GM10847 (cell line): Measurements from ENCODE around the gene LHX3.

ENCODE experiments used
- POLR2A ChIP-seq: IDR thresholded peaks from 2 replicates; pipeline ENCODE4 v1.6.1; 2011; ENCODE audit not compliant: insufficient read length; ENCODE audit errors: extremely low read depth

Gene LHX3

DNA sequence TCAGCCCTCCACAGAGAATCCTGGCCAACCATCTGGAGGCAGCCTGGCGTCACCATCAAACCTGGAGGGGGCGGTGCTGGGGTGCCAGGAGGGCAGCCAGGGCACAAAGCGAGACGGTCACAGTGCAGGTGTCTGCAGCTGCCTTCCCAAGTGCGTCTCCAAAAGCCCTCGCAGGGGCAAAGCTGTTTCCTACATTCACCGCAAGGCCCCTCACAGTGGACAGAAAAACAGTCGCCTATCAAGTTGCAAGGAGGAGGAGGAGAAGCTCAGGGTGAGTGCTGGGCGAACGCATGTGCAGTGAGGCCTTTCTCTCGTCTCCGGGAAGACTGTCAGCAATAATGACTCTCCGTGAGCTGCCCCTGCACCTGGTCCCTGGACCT lies 18.0 kb upstream of the LHX3 start:
- no peak for TF ChIP-seq POLR2A

DNA sequence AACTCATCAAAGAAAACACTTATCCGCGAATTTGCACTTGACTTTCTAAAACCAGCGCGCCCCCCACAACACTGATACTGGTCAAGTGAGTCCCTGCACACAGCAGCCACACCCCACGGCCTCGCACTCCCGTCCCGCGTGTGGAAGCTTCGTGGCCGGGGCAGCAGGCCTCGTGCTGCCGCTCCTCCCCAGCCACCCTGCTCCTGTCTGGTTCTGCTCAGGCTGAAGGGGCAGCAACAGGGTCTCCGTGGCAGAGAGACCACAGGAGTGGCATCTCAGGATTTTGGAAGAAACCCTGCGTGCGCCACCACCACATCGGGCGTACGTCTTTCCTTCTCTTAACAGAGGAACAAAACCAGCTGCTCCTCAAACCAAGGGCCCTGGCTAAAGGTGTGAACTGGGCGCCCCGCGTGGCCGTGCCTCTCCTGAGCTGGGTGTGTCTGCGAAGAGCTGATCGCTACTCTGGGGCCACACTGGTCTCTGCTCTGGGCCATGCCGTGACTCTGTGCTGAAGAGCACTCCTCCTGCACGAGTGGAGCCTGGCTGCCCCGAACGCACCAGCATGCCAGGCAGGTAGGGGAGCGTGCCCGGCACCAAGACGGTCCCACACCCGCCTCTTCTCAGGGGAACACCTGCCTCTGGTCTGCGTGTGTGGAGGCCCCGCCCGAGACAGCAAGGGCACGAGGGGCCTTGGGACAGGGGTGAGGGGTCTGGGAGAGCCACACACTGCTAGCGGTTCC lies 17.4 kb upstream of the LHX3 start:
- TF ChIP-seq POLR2A: no peak

DNA sequence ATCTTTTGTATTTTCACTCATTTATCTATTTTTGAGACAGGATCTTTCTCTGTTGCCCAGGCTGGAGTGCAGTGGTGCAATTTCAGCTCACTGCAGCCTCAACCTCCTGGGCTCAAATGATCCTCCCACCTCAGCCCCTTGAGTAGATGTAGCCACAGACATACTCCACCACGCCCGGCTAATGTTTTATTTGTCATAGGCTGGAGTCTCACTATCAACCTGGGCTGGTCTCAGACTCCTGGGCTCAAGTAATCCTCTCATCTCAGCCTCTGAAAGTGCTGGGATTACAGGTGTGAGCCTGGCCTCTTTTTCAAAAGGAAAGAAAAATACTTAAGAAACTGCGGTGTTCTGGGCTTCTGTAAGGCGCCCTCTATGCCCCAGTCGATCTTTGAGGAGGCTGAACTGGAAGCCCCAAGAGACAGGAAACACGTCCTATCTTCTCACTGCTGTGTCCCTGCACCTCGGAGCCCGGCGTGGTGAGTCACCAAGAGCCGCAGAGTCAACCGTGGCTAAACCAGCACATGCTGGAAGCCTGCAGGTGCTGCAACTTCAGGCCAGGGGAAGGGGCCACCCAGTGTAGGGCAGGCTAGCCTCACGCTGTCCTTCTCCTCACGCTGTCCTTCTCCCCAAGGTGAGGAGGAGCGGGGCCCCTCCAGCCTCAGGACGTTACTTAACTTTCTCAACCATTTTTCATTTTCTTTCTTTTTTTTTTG lies 15.2 kb upstream of the LHX3 start:
- no peak for TF ChIP-seq POLR2A

DNA sequence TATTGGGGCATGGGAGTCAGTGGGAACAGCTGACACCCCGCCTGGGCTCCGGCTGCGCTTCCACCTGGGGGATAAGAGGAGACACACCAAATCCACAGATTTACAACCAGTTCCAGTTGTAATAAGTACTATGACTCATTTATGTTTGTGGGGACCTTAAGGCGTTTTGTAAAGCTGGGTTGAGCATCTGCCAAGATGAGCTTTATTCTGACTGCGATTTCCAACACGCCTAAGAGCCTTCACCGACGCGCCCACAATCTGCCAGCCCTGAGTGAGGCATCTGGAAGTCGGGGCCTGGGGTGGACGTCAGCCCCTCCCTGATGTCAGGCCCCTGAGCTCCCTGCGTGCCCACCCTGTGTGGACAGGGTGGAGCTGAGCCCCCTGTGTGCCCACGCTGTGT lies 14.3 kb upstream of the LHX3 start:
- TF ChIP-seq POLR2A: no peak

DNA sequence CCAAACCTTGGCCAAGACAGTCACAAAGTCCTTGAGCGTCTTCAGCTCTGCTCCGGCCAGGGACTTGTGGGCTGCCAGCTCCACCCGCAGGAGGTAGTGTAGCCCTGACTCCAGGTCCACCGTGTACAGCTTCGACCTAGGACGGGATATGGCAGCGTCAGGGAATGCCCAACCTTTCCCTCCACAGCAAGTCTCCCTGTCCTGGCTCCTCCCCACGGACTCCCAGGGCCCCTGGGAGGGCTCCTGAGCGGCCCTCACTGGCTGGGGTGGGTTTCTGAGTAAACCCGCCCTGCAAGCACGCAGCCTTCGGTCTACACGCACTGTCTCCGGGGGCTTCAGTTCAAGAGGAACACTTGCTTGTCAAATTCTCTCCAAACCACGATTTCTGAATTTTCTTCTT lies 13.7 kb upstream of the LHX3 start:
- no peak for TF ChIP-seq POLR2A

DNA sequence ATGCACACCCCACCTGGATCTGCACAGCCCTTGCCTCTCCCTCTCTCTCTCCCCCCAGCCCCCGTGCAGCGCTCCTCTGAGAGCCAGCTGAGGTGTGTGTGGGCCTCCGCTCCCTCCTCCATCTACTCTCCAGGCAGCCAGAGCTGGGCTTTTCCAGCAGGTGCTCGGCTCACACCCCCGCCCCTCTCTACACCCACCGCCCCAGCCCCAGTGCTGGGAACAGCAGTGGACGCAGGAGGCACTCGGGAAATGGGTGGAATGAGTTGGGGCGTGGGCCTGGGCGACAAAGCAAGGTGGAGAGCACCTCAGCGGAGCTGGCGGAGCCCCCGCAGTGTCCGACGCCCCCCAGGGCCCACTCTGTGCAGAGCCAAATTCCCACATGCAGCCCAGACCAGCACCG lies 13.3 kb upstream of the LHX3 start:
- no peak for TF ChIP-seq POLR2A

DNA sequence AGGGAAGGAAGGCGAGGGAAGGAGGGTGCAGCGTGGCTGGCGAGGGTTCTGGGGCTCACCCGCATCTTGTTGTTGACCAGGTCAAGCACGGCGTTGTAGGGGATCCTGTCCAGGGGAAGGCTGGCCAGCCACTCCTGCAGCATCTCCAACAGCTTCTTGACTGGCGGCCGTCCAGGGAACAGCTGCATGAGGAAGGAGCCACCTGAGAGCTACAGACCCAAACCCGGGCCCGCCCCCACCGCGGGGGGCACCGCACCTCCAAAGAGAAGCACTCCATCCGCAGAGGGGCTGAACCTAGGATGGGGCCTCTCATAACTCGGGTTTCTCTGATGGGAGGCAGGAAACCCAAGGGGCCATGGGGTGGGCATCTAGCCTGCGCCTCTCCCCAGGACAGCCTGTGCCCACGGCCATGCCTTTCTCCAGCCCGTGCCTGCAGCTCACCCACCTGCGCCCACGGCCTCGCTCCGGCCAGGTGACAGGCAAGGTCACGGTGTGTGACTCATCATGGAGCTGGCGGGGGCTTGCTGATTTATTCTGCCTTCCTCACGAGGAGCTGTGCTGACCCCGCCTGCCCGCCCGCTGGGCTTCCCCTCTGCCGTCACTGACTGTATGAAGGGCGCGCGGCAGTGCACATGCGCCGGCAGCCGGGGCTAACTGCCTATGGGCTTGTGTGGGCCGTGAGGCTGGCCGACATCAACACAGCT lies 11.8 kb upstream of the LHX3 start:
- TF ChIP-seq POLR2A: no peak

GRCh38 chr9:136213733-136214132 lies 8.8 kb upstream of the LHX3 start:
- TF ChIP-seq POLR2A: no peak

- no peak for TF ChIP-seq POLR2A
Measured at GRCh38 chr9:136212345-136212950, 7.5 kb upstream of the LHX3 start.

DNA sequence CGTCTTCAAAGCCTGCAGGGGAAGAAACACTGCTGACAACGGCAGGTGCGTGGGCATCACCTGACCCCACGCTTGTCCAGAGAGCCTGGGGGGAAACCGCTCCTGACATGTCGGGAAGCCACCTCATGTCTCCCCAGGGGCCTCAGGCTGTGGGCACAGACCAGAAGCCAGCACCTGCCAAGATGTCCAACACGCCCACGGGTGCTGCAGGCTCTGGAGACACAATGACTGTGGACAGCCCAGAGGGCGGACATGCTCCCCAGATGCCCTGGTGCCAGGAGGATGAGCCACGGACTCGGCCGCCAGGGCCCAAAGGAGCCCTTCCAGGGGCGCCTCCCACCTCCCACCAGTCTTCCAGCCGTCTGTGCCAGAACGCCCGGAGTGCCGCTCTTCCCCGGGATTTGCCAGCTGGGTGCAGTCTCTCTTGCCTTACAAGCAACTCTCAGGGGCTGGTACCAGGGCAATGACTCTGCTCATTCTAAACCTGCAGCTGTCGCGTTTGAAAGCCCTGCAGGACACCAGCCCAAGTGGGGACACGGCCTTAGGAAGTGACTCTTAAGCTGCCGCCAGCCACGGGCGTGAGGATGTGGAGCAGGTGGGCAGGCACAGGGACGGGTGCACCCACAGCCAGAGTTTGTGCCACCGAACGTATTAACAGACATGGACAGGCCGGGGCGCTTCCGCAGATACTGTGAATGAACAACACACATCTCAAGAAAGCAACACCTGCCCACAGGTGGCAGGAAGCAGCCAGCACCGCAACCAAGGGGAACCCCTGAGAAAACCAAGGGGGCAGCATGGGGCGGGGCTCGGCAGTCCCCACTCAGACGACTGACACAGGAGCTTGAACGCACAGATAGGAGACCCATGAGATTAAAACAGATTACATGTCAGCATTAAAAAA lies 6.8 kb upstream of the LHX3 start:
- TF ChIP-seq POLR2A: no peak

- TF ChIP-seq POLR2A: no peak
Measured at GRCh38 chr9:136211006-136211405, 6.1 kb upstream of the LHX3 start.

DNA sequence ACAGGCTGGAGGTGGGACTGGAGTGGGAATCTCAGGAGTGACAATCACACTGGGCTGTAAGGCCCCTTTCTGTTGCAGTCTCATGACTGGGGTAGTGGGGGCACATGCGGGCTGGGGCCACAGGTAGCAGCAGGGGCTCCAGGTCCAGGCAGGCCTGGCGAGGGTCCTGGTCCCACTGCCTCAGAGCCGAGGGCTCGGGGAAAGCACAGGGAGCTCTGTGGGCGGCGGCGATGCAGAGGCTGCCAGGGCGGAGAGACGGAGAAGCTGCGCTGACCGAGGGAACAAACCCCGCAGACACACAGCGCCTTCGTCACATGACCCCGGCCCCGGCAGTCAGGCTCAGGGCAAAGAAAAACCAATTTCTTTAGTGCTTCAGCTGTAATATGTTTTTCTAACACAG lies 5.3 kb upstream of the LHX3 start:
- TF ChIP-seq POLR2A: no peak

GRCh38 chr9:136209786-136210185 lies 4.9 kb upstream of the LHX3 start:
- TF ChIP-seq POLR2A: no peak

GRCh38 chr9:136209232-136209631 lies 4.3 kb upstream of the LHX3 start:
- no peak for TF ChIP-seq POLR2A

GRCh38 chr9:136208675-136209074 lies 3.7 kb upstream of the LHX3 start:
- no peak for TF ChIP-seq POLR2A

GRCh38 chr9:136207616-136208015 lies 2.7 kb upstream of the LHX3 start:
- TF ChIP-seq POLR2A: no peak
